HG03460 (cell line): ENCODE measurements around the gene POLR3GL.
"Not testable (repeated sequence)": the region's sequence is repeated elsewhere in the genome, so short reads cannot be mapped to it uniquely, and the experiment has no call there.

Experiments used
- ATAC-seq: cut with Tn5 transposase; IDR thresholded peaks from one replicate; pipeline ENCODE4 v1.9.1; 2021; ENCODE audit not compliant: unreplicated experiment

The POLR3GL gene, protein sequence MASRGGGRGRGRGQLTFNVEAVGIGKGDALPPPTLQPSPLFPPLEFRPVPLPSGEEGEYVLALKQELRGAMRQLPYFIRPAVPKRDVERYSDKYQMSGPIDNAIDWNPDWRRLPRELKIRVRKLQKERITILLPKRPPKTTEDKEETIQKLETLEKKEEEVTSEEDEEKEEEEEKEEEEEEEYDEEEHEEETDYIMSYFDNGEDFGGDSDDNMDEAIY

DNA sequence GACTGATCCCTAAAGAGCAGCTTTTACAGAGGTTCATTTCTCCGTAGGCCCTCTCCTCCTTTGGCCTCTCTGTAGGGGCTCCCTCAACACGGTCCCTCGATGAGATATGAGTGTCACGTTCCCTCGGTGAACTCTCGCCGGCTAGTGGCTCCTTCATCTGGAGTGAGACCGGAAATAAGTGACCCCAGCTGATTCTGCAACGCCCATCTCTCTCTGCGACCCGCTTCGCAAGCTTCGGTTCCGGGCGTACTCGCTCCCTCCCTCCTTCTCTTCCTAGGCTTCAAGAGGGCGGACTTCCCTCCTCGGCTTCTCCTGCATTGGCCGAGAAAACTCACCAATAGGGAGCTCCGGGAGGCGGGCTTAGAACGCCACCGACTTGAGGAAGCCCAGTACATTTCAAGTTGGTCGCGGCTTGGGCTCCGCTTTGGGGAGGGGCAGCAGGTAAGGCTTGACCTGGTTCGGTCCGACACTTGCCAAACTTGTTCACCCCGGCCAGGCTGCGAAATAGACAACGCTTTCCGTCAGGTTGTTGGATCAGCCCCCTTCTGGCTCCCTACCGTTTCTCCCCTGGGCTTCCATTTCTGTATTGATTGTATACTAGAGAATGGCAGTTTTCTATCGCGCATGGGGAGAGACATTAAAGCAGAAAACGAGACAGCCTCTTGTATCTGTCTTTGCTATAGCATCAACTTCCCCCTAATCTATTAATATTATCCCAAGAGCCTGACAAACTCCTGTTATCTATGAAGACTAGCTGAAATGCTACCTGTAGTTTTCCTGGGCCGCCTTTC, at the start of gene POLR3GL, which contains the start of gene ANKRD34A:
TSS of gene POLR3GL (plus strand) at position 363 of the 791 bp plus-strand sequence. CDS start 10,176 bp downstream, outside the sequence.
TSS of gene ANKRD34A (minus strand) at position 248 of the 791 bp plus-strand sequence. CDS start 2,816 bp downstream, outside the sequence.
- peak; percentile 87 for ATAC-seq

DNA sequence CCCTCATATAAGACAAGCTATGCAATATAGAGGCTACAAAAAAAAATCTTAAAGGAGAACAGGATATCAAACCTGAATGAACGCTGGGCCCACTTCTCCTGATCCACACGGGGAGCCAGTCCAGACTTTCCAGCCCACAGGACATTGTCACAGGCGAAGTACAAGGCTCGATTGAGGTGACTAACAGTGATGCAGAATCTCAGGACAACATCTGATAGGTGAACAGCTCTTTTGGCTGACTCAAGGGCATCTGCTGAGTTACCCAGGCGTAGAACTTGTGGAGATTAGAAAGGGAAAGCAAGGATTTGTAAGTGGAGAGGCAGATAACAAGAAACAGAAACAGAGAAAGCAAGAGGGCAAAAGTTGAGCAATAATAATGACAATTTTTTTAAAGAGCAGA, 47.7 kb upstream of the POLR3GL start:
- ATAC-seq: no peak

DNA sequence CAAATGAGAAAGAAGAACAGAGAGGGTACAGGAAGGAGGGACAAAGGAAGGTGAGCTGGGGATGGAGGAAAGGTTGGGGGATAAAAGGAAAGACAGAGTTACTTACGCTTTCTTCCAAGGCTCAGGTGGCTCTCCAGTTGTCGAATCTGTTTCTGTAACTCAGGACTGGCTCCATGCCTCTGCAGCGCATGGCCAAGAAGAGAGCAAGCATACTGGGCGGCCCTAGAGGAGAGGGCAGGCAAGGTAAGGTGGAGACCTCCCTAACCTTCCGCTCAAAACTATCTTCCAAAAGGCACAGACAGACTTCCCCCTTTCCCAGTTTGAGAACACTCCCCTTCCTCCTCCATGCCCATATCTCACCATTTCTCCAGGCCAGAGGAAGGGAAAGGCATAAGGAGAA, 46.9 kb upstream of the POLR3GL start:
- ATAC-seq: no peak

DNA sequence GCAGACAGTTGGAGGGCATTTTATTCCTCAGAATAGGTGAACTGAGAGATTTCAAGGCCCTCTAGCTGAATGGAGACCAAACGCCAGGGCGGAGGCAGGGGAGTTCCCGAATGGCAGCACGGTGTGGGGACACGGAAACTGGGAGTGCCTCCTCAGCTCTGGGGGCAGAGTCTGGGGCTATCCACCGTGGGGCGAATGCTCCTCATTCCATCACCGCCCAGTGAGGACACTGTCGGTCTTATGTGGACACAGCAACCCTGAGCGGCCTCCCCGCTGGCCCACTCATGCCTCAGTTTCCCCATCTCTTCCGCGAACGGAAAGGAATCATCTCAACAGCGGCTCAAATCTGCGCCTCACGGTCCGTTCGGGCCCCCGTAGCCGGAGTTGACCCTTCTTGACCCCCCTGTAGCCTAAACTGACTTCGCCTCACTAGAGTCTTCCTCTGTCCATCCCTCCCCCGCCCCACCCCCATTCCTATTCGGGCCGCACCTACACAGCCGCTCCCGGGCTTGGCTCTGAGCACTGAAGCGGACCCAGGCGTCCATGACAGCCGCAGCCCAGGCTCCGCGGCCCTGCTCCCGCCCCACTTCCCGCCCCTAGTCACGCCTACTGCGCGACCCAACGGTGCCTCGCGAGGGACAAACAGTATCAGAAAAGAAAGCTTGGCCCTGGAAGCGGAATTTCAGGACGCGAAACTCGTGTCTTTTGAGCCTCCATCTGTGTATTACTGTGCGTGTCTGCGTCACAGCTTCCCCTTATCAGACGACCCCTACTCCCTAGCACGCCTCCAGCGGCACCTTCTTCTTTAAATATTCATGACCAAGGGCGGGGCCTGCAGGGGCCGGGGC, 46.1 kb upstream of the POLR3GL start, which contains the start of gene PEX11B:
TSS of gene PEX11B (minus strand) at position 574 of the 848 bp plus-strand sequence. CDS start at position 545, 29 bp downstream.
- ATAC-seq: peak; percentile 76

DNA sequence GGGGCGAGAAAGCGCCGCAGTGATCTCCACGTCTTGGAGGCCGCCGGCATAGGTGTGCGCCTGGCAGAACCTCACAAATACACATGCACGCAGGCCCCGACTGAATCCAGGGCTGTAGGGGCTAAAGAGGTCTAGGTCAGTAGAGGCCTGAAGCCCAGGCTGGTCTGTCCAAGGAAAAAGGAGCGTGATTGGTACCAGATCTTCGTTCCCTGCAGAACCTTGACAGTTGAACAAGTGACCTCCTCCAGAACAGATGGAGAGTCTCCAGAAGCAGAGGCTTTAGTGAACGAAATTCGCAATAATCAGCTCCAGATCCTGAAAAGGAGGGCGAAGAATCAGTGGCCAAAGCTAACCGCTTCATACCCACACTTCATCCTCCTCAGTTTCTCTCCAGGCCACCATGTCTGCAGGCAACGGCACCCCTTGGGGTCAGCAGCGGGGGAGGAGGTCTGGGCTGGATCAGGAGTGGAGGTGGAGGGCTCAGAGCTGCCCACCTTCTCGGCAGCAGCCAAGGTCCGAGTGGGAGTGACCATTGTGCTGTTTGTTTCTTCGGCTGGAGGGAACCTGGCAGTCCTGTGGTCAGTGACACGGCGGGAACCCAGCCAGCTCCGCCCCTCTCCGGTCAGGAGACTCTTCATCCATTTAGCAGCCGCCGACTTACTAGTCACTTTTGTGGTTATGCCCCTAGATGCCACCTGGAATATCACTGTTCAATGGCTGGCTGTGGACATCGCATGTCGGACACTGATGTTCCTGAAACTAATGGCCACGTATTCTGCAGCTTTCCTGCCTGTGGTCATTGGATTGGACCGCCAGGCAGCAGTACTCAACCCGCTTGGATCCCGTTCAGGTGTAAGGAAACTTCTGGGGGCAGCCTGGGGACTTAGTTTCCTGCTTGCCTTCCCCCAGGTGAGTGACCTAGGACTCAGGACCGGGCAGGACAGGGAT, 45.2 kb upstream of the POLR3GL start:
- peak; percentile 83 for ATAC-seq

DNA sequence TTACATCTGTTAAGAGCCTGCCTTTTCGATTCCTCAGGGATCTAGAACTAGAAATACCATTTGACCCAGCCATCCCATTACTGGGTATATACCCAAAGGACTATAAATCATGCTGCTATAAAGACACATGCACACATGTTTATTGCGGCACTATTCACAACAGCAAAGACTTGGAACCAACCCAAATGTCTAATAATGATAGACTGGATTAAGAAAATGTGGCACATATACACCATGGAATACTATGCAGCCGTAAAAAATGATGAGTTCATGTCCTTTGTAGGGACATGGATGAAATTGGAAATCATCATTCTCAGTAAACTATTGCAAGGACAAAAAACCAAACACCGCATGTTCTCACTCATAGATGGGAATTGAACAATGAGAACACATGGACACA, 44.2 kb upstream of the POLR3GL start:
- not testable (repeated sequence) for ATAC-seq

DNA sequence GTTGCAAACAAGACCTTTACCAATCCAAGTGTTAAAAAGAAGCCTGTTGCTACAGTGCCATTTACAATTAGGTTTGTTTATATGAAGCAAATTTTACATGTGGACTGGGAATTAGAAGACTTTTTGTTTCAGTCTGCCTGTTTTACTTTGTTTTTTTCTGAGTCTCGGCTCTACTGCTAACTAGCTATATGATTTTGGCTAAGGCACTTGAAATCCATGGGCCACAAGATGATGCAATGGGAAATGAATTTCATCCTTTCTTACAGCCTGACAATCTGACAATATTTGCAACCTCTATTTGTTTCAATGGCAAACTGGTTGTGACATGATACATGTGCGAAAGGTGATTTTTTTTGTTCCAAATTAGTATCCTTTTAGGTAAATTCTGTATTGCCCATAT, 42.2 kb upstream of the POLR3GL start:
- ATAC-seq: no peak

DNA sequence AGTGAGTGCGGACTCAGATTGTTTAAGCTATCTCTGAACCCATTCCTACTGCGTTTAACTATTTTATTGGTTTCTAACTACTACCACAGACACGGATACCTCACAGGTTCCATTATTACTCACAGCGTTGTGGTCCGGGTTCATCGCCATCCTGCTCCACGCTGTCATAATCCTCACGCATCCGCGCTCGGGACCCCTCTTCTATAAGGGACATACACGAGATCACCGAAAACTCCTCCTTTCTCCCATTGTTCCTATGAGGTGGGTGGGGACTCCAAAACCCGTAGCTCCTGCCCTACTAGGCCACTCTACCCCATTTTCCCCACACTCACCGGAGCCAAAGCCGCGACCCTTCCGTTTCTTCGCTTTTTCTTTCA, 37.8 kb upstream of the POLR3GL start:
- ATAC-seq: peak; percentile 7

DNA sequence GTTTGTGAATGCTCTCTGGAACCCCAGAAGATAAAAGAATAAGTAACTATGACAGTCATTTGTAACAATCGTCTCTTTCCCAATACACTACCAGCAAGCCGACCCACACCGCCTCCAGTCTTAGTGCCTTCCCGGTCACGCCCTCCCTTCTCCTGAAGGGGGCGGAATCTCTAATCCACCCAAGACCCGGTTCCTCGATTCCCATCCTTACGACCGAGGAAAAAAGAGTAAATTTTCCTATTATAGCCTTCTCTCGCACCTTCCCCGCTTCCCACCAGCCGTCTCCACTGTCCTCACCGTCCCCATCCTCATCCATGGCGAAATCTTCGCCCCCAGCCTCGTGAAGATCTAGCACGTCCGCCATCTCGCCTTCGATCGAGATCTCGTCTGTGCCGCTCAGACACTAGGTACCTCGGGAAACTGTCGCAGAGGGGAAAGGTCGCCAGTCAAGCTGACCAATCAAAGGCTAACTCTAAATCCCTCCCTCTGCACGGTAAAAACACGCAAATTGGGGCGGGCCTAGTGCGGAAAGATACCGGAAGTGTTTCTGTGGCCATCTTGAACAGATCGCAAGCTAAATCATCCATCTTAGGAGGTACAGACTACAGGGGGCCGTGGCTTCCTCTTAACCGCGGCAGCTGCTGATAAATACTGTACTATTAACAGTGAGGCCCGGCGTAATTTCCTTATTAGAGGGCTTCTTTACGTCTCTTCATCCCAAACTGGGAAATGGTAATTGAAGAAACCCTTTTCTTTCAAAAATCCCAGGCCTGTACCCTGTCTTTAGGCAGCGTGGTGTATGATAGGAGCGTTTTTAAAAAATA, 37.2 kb upstream of the POLR3GL start, which contains the start of gene RBM8A:
TSS of gene RBM8A (minus strand) at position 422 of the 824 bp plus-strand sequence. CDS start at position 364, 58 bp downstream.
- ATAC-seq: peak; percentile 95

DNA sequence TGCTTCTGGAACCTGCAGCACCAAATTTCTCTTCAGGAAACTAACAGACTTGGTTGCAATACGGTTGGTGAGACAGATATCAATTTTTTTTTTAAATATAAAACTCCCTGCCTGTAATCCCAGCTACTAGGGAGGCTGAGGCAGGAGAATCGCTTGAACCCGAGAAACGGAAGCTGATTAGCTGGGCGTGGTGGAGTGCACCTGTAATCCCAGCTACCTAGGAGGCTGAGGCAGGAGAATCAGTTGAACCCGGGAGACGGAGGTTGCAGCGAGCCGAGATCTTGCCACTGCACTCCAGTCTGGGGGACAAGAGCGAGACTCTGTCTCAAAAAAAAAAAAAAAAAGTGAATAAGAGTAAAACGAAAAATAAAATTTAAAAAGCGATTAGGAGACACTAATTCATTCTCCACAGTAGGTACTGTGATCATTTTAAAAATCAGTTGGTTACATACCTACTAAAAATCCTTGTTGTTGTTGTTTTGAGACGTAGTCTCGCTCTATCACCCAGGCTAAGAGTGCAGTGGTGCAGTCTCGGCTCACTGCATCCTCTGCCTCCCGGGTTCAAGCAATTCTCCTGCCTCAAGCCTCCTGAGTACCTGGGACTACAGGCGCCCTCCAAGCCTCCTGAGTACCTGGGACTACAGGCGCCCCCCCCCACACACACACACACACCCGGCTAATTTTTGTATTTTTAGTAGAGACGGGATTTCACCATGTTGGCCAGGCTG, 36.4 kb upstream of the POLR3GL start:
- no peak for ATAC-seq

DNA sequence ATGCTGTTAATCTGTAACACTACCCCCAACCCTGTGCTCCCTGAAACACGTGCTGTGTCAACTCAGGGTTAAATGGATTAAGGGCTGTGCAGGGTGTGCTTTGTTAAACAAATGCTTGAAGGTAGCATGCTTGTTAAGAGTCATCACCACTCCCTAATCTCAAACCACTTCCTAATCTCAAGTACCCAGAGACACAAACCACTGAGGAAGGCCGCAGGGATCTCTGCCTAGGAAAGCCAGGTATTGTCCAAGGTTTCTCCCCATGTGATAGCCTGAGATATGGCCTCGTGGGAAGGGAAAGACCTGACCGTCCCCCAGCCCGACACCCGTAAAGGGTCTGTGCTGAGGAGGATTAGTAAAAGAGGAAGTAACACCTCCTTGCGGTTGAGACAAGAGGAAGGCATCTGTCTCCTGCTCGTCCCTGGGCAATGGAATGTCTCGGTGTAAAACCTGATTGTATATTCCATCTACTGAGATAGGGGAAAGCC, 31.9 kb upstream of the POLR3GL start:
- not testable (repeated sequence) for ATAC-seq

DNA sequence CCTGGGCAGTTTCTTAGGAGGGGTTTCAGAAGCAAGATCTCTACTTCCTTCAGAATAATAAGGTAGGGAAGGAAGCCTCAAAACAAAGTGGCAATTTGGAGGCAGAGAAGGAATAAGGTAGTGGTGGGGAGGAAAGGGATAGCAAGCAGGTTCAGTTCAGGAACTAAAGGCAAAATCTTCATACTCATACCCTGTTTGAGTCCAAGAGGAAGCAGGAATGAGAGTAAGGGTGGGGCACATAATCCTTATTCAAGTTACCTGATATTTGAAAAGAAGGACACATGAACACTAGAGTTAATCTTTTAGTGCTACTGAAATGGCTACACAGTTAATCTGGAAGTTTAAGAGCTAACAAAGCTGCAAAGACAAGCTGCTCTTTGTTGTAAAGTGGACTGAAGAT, 28.8 kb upstream of the POLR3GL start:
- ATAC-seq: no peak

DNA sequence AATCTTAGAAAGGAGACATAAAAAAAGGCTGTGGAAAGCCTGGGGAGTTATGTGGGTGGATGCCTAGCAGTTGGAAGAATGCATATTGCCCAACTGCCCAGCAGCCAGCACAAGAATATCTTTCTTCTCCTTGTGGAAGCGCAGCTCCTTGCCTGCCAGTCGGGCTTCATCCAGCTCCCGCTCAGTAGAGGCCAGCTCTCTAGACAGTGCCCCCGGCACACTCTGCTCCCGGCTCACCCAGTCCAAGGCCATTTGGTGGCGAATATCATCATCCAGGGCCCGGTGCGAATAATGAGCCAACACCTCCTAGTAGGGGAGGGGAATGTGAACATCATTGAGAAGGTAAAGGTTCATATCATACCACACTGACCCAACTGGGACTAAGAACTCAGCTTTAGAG, 28.2 kb upstream of the POLR3GL start:
- ATAC-seq: no peak

DNA sequence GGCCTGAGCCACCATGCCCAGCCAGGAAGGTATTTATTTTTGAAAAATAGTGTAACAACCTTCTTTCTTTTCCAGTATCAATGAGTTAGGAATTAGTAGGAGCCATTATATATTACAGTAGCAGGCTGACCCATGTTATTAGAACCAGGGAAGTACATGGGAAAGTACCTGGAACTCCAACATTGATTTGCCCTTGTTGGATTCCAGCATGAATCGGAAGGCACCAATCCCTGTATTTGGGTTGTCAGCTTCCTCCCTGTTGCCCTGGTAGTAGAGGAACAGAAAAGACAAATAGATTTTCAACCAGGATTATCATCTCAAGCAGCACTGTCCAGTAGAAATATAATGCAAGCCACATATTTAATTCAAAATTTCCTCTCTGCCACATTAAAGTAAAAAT, 27.1 kb upstream of the POLR3GL start:
- no peak for ATAC-seq

DNA sequence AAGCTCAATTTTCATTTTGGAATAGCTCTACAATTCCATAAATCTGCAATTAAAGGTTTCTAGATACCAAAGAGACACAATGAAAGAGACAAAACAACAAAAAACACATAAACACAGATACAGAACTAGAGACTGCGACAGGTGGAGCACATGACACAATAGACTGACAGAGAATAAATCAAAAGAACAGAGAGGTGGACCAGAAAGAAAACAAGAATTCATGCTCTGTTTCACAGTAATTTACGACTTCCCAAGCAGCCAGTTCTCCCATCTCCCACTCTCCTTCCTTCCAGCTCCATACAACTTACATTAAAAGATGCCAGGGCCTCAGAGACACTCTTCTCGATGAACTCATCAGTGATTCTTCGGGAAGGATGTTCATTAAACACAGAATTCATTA, 22.1 kb upstream of the POLR3GL start:
- ATAC-seq: no peak

DNA sequence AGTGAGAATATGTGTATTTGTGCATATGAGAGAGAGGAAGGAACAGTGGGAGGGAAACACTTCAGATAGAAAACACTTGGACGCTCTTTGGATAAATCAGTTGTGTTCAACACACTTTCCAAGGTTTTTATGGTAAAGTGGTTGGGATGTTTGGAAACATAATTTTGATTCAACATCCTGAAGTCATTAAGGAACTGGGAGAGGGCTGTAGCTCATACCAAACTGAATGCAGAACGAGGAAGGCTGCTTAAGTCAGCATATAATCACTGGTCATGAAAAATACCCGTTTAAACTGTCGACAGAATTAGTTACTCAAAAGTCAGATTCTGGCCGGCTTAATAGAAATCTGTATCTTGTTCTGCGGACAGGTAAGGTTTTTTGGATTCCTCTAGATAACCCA, 21.6 kb upstream of the POLR3GL start:
- ATAC-seq: no peak

DNA sequence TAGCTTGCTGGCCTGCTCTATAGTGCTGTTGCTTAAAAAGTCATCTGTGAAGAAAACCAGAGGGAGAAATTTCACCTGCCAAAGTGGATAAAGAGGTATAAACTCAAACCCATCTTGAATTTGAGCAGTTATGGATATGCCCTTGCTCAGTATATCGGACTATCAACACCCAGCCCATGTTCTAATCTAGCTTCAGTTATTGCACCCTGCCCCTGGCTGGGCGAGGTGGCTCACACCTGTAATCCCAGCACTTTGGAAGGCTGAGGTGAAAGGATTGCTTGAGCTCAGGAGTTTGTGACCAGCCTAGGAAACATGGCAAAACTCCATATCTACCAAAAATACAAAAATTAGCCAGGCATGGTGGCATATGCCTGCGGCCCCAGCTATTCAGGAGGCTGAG, 20.0 kb upstream of the POLR3GL start:
- no peak for ATAC-seq

DNA sequence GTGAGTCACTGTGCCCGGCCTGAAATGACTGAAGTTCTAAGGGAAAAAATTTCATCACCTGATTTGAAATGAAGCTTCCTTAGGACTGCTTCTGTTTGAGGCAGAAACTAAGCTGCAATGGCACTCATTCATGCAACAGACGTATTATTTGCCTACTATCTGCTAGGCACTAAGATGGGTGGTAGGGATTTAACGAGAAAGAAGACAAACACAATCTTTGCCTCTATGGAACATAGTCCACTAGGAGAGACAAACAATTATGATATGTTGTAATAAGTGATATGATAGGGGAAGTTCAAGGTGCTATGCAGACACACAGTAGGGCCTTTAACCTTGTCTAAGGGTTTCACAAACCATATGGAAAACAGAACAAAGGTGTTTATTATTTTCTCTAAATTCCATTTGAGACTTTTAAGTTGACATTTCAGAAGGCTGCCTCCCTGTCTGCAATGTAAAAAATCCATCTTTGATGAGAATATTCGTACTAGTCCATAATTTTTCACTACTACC, 18.0 kb upstream of the POLR3GL start:
- no peak for ATAC-seq
